Neuronal stem cell (in vitro differentiated cells): ENCODE measurements around the gene ZNF286A.

ENCODE experiments used
- DNase-seq: peaks from one replicate; pipeline ENCODE4 v3.0.0-alpha.2; 2013; ENCODE audit warnings: low spot score
- H2AFZ ChIP-seq: one replicate; pipeline ENCODE4 v1.6.1; 2013; ENCODE audit warnings: mild to moderate bottlenecking, low read length, inconsistent platforms
- H2AK5ac ChIP-seq: 2 replicates; pipeline ENCODE4 v1.6.1; 2013; ENCODE audit warnings: low read depth, mild to moderate bottlenecking, inconsistent platforms, low read length, moderate library complexity, mixed read lengths
- H2BK120ac ChIP-seq: 2 replicates; pipeline ENCODE4 v1.6.1; 2013; ENCODE audit warnings: low read depth, mild to moderate bottlenecking, inconsistent platforms, low read length, moderate library complexity, mixed read lengths
- H2BK12ac ChIP-seq: one replicate; pipeline ENCODE4 v1.6.1; 2013; ENCODE audit warnings: low read length, inconsistent platforms
- H2BK15ac ChIP-seq: 2 replicates; pipeline ENCODE4 v1.6.1; 2013; ENCODE audit warnings: mild to moderate bottlenecking, low read length, inconsistent platforms, mixed read lengths
- H2BK5ac ChIP-seq: one replicate; pipeline ENCODE4 v1.6.1; 2013; ENCODE audit warnings: inconsistent platforms, mild to moderate bottlenecking, low read length, moderate library complexity
- H3K14ac ChIP-seq: one replicate; pipeline ENCODE4 v1.6.1; 2013; ENCODE audit warnings: low read length, inconsistent platforms
- H3K18ac ChIP-seq: 2 replicates; pipeline ENCODE4 v1.6.1; 2013; ENCODE audit warnings: low read length, inconsistent platforms
- H3K23ac ChIP-seq: 2 replicates; pipeline ENCODE4 v1.6.1; 2013; ENCODE audit warnings: low read depth, mild to moderate bottlenecking, mixed read lengths, low read length, inconsistent platforms; ENCODE audit not compliant: poor library complexity
- H3K27ac ChIP-seq: replicated peaks from 3 replicates; pipeline ENCODE4 v1.5.1; 2013; ENCODE audit warnings: low read length, inconsistent platforms
- H3K27me3 ChIP-seq, 3 experiments: 2 replicates each; pipeline ENCODE4 v1.6.1; 2013; ENCODE audit warnings: low read length in 3 of 3, mild to moderate bottlenecking in 2 of 3, inconsistent platforms in 1 of 3, low read depth in 1 of 3, mixed read lengths in 1 of 3, moderate library complexity in 1 of 3; ENCODE audit not compliant: control insufficient read depth in 3 of 3, insufficient read depth in 3 of 3
- H3K36me3 ChIP-seq, 2 donors: replicated peaks in 1 of 2; 2 replicates each; pipeline ENCODE4 v1.6.1; 2013; ENCODE audit warnings: low read length in 2 of 2; ENCODE audit not compliant: control insufficient read depth in 2 of 2, insufficient read depth in 2 of 2
- H3K4ac ChIP-seq: 2 replicates; pipeline ENCODE4 v1.6.1; 2013; ENCODE audit warnings: inconsistent platforms, mild to moderate bottlenecking, low read length, moderate library complexity
- H3K4me1 ChIP-seq, 2 donors: 1 replicate in 1 of 2; 2 replicates in 1 of 2; pipeline ENCODE4 v1.6.1; 2013; ENCODE audit warnings: low read length in 2 of 2, low read depth in 1 of 2; ENCODE audit not compliant: control insufficient read depth in 2 of 2, insufficient read depth in 1 of 2
- H3K4me2 ChIP-seq: one replicate; pipeline ENCODE4 v1.6.1; 2013; ENCODE audit warnings: mild to moderate bottlenecking, low read length, inconsistent platforms; ENCODE audit not compliant: insufficient read depth, poor library complexity, severe bottlenecking
- H3K4me3 ChIP-seq, 2 donors: 2 replicates each; pipeline ENCODE4 v1.5.1; 2013; ENCODE audit warnings: low read length in 2 of 2, mild to moderate bottlenecking in 2 of 2, inconsistent platforms in 1 of 2, moderate library complexity in 1 of 2
- H3K79me1 ChIP-seq: one replicate; pipeline ENCODE4 v1.6.1; 2013; ENCODE audit warnings: low read depth, mild to moderate bottlenecking, inconsistent platforms, low read length, moderate library complexity
- H3K9ac ChIP-seq: one replicate; pipeline ENCODE4 v1.6.1; 2013; ENCODE audit warnings: mild to moderate bottlenecking, low read depth, low read length, inconsistent platforms; ENCODE audit not compliant: poor library complexity
- H3K9me3 ChIP-seq, 2 donors: replicated peaks in 1 of 2; 2 replicates each; pipeline versions ENCODE3 to v1.6.1; 2013; ENCODE audit warnings: low read length in 2 of 2, mild to moderate bottlenecking in 2 of 2, inconsistent platforms in 1 of 2, low read depth in 1 of 2, mixed read lengths in 1 of 2, moderate library complexity in 1 of 2; ENCODE audit not compliant: control insufficient read depth in 2 of 2, insufficient read depth in 1 of 2
- H4K8ac ChIP-seq: one replicate; pipeline ENCODE4 v1.6.1; 2013; ENCODE audit warnings: low read depth, mild to moderate bottlenecking, inconsistent platforms, low read length, moderate library complexity
- H4K91ac ChIP-seq: one replicate; pipeline ENCODE4 v1.6.1; 2013; ENCODE audit warnings: low read length, low read depth, mild to moderate bottlenecking, inconsistent platforms; ENCODE audit not compliant: poor library complexity
- WGBS, 2 donors: extraction: QIAGEN DNeasy Blood & Tissue Kit; methylation state at CpG; one replicate each; pipeline ENCODE4 v1.1.7; 2013; ENCODE audit warnings: missing lambda C conversion rate in 2 of 2, mixed read lengths in 1 of 2; ENCODE audit not compliant: insufficient read length in 2 of 2, insufficient replicate concordance in 1 of 2; ENCODE audit errors: extremely low coverage in 2 of 2; 5-methylcytosine and 5-hydroxymethylcytosine counted together

The ZNF286A gene

GRCh38 chr17:15742051-15742795 lies 42.7 kb downstream of the ZNF286A start:
- H3K9ac ChIP-seq, result peak overlapping the region; percentile 60
- peak overlapping the region; percentile 64 for H3K18ac ChIP-seq
- H3K4me2 ChIP-seq, result no peak overlapping the region
- H4K91ac ChIP-seq, result no peak overlapping the region
- H3K4me1 ChIP-seq, result peaks cover 0 to 9% of the 10 kb centered on the region in 2 donors
- H3K14ac ChIP-seq, result no peak overlapping the region
- no peak overlapping the region for H2BK15ac ChIP-seq
- no peak overlapping the region for H3K23ac ChIP-seq
- H3K9me3 ChIP-seq, result no peaks in the 10 kb centered on the region
- no CpG with 5 or more reads among the region's 15 CpGs for WGBS, 2 donors
- peaks cover 3% of the 10 kb centered on the region for H3K79me1 ChIP-seq
- no peak for DNase-seq
- H3K27me3 ChIP-seq, result no peaks in the 10 kb centered on the region
- H2BK5ac ChIP-seq, result no peak overlapping the region
- H3K4me3 ChIP-seq, result no peak overlapping the region
- no peaks in the 10 kb centered on the region for H3K36me3 ChIP-seq
- peak overlapping the region; percentile 47 for H2BK120ac ChIP-seq
- peak overlapping the region; percentile 11 for H3K4ac ChIP-seq
- H3K27ac ChIP-seq, result no peak overlapping the region
- H2AK5ac ChIP-seq, result no peak overlapping the region
- no peak overlapping the region for H2BK12ac ChIP-seq
- H2AFZ ChIP-seq, result no peak overlapping the region
- H4K8ac ChIP-seq, result no peak overlapping the region

GRCh38 chr17:15742921-15743320 lies 43.4 kb downstream of the ZNF286A start:
- Histone ChIP-seq H3K27ac (no peak overlapping the region), H3K4me2 (no peak overlapping the region), H2AFZ (no peak overlapping the region), H3K36me3 (no peaks in the 10 kb centered on the region), H4K8ac (no peak overlapping the region), H4K91ac (no peak overlapping the region), H3K23ac (no peak overlapping the region), H3K4ac (no peak overlapping the region), H3K79me1 (peaks cover 3% of the 10 kb centered on the region), H2BK5ac (no peak overlapping the region), H3K27me3 (no peaks in the 10 kb centered on the region), H2BK120ac (no peak overlapping the region), H3K18ac (peak overlapping the region; percentile 64), H3K4me1 (peaks cover 0 to 9% of the 10 kb centered on the region in 2 donors), H3K9ac (no peak overlapping the region), H2BK12ac (no peak overlapping the region), H3K9me3 (no peaks in the 10 kb centered on the region), H2AK5ac (no peak overlapping the region), H2BK15ac (no peak overlapping the region), H3K14ac (no peak overlapping the region), H3K4me3 (no peak overlapping the region)
- WGBS, 2 donors, result no CpG with 5 or more reads among the region's 7 CpGs
- DNase-seq, result no peak

DNA sequence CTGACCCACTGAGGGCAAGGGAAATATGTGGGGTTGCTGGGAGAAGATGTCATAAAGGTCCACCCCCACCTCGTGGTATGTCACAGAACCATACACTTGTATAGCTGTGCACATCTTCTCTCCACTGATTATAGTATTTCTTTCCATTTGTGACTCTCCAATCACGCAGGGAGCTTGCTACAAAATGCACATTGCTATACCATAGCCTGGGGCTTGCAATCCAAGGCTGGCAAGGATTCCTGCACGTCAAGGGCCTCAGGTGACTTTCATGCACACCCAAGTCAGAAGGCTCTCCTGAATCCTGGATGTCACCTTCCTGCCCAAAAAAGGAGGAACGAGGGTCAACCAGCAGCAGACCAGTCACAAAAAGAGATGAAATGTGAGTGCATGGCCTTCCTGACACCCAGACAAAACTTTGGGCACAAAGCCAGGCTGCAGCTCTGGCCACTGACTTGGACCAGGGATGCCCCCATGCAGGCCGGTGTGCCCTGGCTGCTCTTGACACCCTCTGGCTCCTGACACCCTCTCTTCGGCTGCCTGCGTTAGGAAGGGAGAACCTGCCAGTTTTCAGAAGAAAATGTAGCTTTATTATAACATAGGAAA lies 44.6 kb downstream of the ZNF286A start:
- Histone ChIP-seq H2BK120ac (no peak overlapping the region), H3K4me1 (peaks cover 0 to 9% of the 10 kb centered on the region in 2 donors), H2BK15ac (no peak overlapping the region), H3K4ac (no peak overlapping the region), H2AFZ (no peak overlapping the region), H3K14ac (no peak overlapping the region), H4K8ac (no peak overlapping the region), H3K4me2 (no peak overlapping the region), H2BK5ac (no peak overlapping the region), H3K23ac (no peak overlapping the region), H3K27ac (no peak overlapping the region), H3K36me3 (no peaks in the 10 kb centered on the region), H3K9ac (no peak overlapping the region), H4K91ac (no peak overlapping the region), H2AK5ac (no peak overlapping the region), H2BK12ac (no peak overlapping the region), H3K18ac (peak overlapping the region; percentile 59), H3K4me3 (no peak overlapping the region), H3K27me3 (no peaks in the 10 kb centered on the region), H3K79me1 (peaks cover 3% of the 10 kb centered on the region), H3K9me3 (no peaks in the 10 kb centered on the region)
- DNase-seq, result no peak
- WGBS, 2 donors, result no CpG with 5 or more reads among the region's 7 CpGs

- H3K36me3 ChIP-seq, result no peaks in the 10 kb centered on the region
- no peak overlapping the region for H2BK5ac ChIP-seq
- no peak for DNase-seq
- H3K79me1 ChIP-seq, result peaks cover 3% of the 10 kb centered on the region
- H4K91ac ChIP-seq, result no peak overlapping the region
- no peak overlapping the region for H3K4me2 ChIP-seq
- no peak overlapping the region for H3K27ac ChIP-seq
- no peak overlapping the region for H4K8ac ChIP-seq
- H3K14ac ChIP-seq, result no peak overlapping the region
- WGBS, 2 donors, result no CpG with 5 or more reads among the region's 2 CpGs
- H3K4me1 ChIP-seq, result peaks cover 0 to 9% of the 10 kb centered on the region in 2 donors
- no peak overlapping the region for H3K4ac ChIP-seq
- no peak overlapping the region for H3K4me3 ChIP-seq
- no peak overlapping the region for H2AFZ ChIP-seq
- no peak overlapping the region for H2BK12ac ChIP-seq
- H3K23ac ChIP-seq, result no peak overlapping the region
- H2BK120ac ChIP-seq, result no peak overlapping the region
- peak overlapping the region; percentile 52 for H3K18ac ChIP-seq
- H3K9me3 ChIP-seq, result no peaks in the 10 kb centered on the region
- H3K9ac ChIP-seq, result no peak overlapping the region
- H2AK5ac ChIP-seq, result no peak overlapping the region
- no peak overlapping the region for H2BK15ac ChIP-seq
- H3K27me3 ChIP-seq, result no peaks in the 10 kb centered on the region
Observed at GRCh38 chr17:15744885-15745284, 45.3 kb downstream of the ZNF286A start.
